K562 (cell line): ENCODE data around the gene TLCD5. TPM values are rescaled to one million over a fixed set of nuclear protein-coding genes. Genes with fewer than 3 reads are reported as not detected.

Experiments
- E2F3 ChIP-seq: fragments of 250-450 bp; sonication (Bioruptor Pico); IDR thresholded peaks from 2 replicates; pipeline ENCODE4 v1.4.0; 2020; ENCODE audit warnings: mild to moderate bottlenecking
- EHMT2 ChIP-seq: fragments of 450-650 bp; IDR thresholded peaks from 2 replicates; pipeline ENCODE4 v1.6.1; 2018; ENCODE audit warnings: antibody characterized with exemption
- ESRRA ChIP-seq: fragments of 450-650 bp; IDR thresholded peaks from 2 replicates; pipeline ENCODE4 v1.6.1; 2014; ENCODE audit warnings: low read depth, mild to moderate bottlenecking, moderate library complexity, borderline replicate concordance
- FOXM1 ChIP-seq, 2 experiments: fragments of 450-650 bp in 1 of 2; sonication (generic) in 1 of 2; formaldehyde crosslinking in 1 of 2; IDR thresholded peaks; 2 replicates each; pipeline versions ENCODE4 v1.6.1 to v1.9.0; 2017 to 2022; ENCODE audit warnings: low read depth in 2 of 2, mild to moderate bottlenecking in 2 of 2, missing genetic modification reagents in 1 of 2, moderate library complexity in 1 of 2
- FUS ChIP-seq: fragments of 200-400 bp; formaldehyde crosslinking; optimal IDR thresholded peaks from 2 replicates; pipeline ENCODE3; 2017; ENCODE audit warnings: low read depth, low read length
- HDAC2 ChIP-seq: fragments of 450-650 bp; IDR thresholded peaks from 2 replicates; pipeline ENCODE4 v1.6.1; 2016; ENCODE audit warnings: mild to moderate bottlenecking
- HOXB6 ChIP-seq: fragments of 250-450 bp; sonication (Bioruptor Pico); IDR thresholded peaks from 2 replicates; pipeline ENCODE4 v1.5.1; 2022; ENCODE audit warnings: mild to moderate bottlenecking, borderline replicate concordance
- MAFK ChIP-seq: IDR thresholded peaks from 2 replicates; pipeline ENCODE4 v1.6.1; 2011; ENCODE audit warnings: low read length, improper control_type of control experiment
- MTF1 ChIP-seq: fragments of 250-450 bp; sonication (Bioruptor Pico); IDR thresholded peaks from 2 replicates; pipeline ENCODE4 v1.9.0; 2021; ENCODE audit warnings: moderate library complexity, mild to moderate bottlenecking, inconsistent platforms, borderline replicate concordance
- PHB ChIP-seq: fragments of 250-450 bp; sonication (Bioruptor Pico); IDR thresholded peaks from 2 replicates; pipeline ENCODE4 v1.5.0; 2021
- TOE1 ChIP-seq, 2 experiments: fragments of 450-650 bp in 1 of 2; sonication (generic) in 1 of 2; formaldehyde crosslinking in 1 of 2; IDR thresholded peaks; 2 replicates each; pipeline versions ENCODE4 v1.7.1 to v1.8.0; 2016 to 2022; ENCODE audit warnings: borderline replicate concordance in 2 of 2, mild to moderate bottlenecking in 2 of 2, antibody characterized with exemption in 1 of 2, inconsistent platforms in 1 of 2, low read depth in 1 of 2, missing genetic modification reagents in 1 of 2, moderate library complexity in 1 of 2
- ZNF175 ChIP-seq: fragments of 200-800 bp; sonication (Bioruptor generic); IDR thresholded peaks from 2 replicates; pipeline ENCODE4 v1.6.1; 2016; ENCODE audit warnings: low read depth, mild to moderate bottlenecking, missing genetic modification characterization, missing compliant biosample characterization
- polyA plus RNA-seq, 8 experiments: library from polyadenylated mRNA; depleted of rRNA in 4 of 8; stranded (reverse) in 5 of 8; unstranded in 3 of 8; fragments of >200 nt; fragmentation: Nextera tagmentation in 2 of 8; fragmentation: Illumina TruSeq in 1 of 8; extraction: Ambion mirVana in 2 of 8; extraction: Trizol in 1 of 8; gene quantifications; 2 replicates each; pipeline versions ENCODE4 v1.2.1 to v1.2.3, GENCODE V29; 2011 to 2014; ENCODE audit warnings: inconsistent platforms in 1 of 8, missing spikeins in 1 of 8
- total RNA-seq, 7 experiments: library from RNA; depleted of rRNA in 6 of 7; stranded (reverse); fragments of >200 nt in 6 of 7; fragmentation: Illumina TruSeq in 2 of 7; extraction: Trizol in 2 of 7; gene quantifications; 2 replicates each; pipeline versions ENCODE4 v1.2.1 to v1.2.3, GENCODE V29; 2011 to 2021; ENCODE audit warnings: low replicate concordance in 1 of 7
- TF ChIP-seq, protein P1 (sequence below), 2 experiments: fragments of 450-650 bp; IDR thresholded peaks; 2 replicates each; pipeline ENCODE4 v1.6.1; 2018; ENCODE audit warnings: mild to moderate bottlenecking in 2 of 2, low read depth in 1 of 2; ENCODE audit not compliant: partially characterized antibody in 2 of 2
- TF ChIP-seq, protein P2 (sequence below): sonication (generic); formaldehyde crosslinking; IDR thresholded peaks from 2 replicates; pipeline ENCODE4 v1.8.1; 2022; ENCODE audit warnings: missing genetic modification reagents
- TF ChIP-seq, protein P3 (sequence below): sonication (generic); formaldehyde crosslinking; IDR thresholded peaks from 2 replicates; pipeline ENCODE4 v1.8.0; 2022; ENCODE audit warnings: mild to moderate bottlenecking, missing genetic modification reagents
- TF ChIP-seq, protein P4 (sequence below): fragments of 250-450 bp; sonication (Bioruptor Pico); IDR thresholded peaks from 2 replicates; pipeline ENCODE4 v1.9.0; 2021; ENCODE audit warnings: mild to moderate bottlenecking, inconsistent platforms
- TF ChIP-seq, protein P5 (sequence below): fragments of 450-650 bp; IDR thresholded peaks from 2 replicates; pipeline ENCODE4 v1.6.1; 2016; ENCODE audit warnings: antibody characterized with exemption

TLCD5 gene
- total and polyA plus RNA-seq, 9 of the 15 experiments (the other 6 are each of a cell fraction or from before 2014, with no cell fraction given): 0.94 to 5.1 (median 1.6) TPM

DNA sequence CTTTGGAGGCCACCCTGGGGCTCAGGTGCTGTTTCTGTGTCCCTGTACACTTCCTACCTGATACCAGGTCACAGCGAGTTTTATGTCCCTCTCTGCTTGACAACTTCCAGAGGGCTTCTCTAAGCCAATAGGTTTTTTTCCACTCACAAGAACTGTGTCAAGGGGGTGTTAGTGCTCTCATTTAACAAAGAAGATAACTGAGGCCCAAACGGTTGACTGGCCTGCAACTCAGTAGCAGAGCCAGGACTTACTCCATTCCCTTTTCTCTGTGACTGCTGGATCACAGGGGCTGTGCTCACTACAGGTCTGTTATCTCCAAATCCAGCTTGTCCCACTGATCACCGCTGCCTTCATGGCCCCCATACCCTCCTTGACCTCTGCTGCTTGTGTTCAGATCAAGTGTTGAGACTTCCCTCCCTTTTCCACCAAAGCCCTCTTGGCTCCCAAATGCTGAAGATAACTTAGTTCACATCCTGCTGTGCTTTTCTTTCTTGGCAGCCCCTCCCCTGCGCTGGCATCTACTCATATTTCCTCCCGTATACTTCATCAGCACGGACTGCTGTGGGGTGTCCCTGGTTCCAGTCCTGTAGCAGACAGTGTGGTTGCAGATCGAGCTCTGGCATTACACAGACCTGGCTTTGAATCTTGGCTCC lies 43.8 kb upstream of the TLCD5 start (continued):
- TF ChIP-seq, protein P1, sequence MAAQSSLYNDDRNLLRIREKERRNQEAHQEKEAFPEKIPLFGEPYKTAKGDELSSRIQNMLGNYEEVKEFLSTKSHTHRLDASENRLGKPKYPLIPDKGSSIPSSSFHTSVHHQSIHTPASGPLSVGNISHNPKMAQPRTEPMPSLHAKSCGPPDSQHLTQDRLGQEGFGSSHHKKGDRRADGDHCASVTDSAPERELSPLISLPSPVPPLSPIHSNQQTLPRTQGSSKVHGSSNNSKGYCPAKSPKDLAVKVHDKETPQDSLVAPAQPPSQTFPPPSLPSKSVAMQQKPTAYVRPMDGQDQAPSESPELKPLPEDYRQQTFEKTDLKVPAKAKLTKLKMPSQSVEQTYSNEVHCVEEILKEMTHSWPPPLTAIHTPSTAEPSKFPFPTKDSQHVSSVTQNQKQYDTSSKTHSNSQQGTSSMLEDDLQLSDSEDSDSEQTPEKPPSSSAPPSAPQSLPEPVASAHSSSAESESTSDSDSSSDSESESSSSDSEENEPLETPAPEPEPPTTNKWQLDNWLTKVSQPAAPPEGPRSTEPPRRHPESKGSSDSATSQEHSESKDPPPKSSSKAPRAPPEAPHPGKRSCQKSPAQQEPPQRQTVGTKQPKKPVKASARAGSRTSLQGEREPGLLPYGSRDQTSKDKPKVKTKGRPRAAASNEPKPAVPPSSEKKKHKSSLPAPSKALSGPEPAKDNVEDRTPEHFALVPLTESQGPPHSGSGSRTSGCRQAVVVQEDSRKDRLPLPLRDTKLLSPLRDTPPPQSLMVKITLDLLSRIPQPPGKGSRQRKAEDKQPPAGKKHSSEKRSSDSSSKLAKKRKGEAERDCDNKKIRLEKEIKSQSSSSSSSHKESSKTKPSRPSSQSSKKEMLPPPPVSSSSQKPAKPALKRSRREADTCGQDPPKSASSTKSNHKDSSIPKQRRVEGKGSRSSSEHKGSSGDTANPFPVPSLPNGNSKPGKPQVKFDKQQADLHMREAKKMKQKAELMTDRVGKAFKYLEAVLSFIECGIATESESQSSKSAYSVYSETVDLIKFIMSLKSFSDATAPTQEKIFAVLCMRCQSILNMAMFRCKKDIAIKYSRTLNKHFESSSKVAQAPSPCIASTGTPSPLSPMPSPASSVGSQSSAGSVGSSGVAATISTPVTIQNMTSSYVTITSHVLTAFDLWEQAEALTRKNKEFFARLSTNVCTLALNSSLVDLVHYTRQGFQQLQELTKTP (IDR thresholded peaks at IDR 0.05; ENCODE audit: low read depth in 1 of 2, partially characterized antibody in 2 of 2): no peak
- TF ChIP-seq E2F3: no peak
- peak; percentile 34; the same call in 1 of the 2 replicates for TF ChIP-seq FOXM1 (IDR thresholded peaks at IDR 0.05; ENCODE audit: low read depth)
- no peak for TF ChIP-seq FOXM1 (CRISPR knock-in tag; IDR thresholded peaks at IDR 0.05; ENCODE audit: low read depth)
- TF ChIP-seq, protein P2, sequence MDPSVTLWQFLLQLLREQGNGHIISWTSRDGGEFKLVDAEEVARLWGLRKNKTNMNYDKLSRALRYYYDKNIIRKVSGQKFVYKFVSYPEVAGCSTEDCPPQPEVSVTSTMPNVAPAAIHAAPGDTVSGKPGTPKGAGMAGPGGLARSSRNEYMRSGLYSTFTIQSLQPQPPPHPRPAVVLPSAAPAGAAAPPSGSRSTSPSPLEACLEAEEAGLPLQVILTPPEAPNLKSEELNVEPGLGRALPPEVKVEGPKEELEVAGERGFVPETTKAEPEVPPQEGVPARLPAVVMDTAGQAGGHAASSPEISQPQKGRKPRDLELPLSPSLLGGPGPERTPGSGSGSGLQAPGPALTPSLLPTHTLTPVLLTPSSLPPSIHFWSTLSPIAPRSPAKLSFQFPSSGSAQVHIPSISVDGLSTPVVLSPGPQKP (CRISPR knock-in tag): no peak
- no peak for TF ChIP-seq PHB (CRISPR knock-in tag)
- TF ChIP-seq, protein P3, sequence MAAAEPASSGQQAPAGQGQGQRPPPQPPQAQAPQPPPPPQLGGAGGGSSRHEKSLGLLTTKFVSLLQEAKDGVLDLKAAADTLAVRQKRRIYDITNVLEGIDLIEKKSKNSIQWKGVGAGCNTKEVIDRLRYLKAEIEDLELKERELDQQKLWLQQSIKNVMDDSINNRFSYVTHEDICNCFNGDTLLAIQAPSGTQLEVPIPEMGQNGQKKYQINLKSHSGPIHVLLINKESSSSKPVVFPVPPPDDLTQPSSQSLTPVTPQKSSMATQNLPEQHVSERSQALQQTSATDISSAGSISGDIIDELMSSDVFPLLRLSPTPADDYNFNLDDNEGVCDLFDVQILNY (CRISPR knock-in tag): no peak
- no peak for TF ChIP-seq MTF1 (CRISPR knock-in tag)
- no peak for TF ChIP-seq FUS
- TF ChIP-seq ESRRA: peak; percentile 51; the same call in 1 of the 2 replicates
- TF ChIP-seq HDAC2: peak; percentile 73
- TF ChIP-seq, protein P4, sequence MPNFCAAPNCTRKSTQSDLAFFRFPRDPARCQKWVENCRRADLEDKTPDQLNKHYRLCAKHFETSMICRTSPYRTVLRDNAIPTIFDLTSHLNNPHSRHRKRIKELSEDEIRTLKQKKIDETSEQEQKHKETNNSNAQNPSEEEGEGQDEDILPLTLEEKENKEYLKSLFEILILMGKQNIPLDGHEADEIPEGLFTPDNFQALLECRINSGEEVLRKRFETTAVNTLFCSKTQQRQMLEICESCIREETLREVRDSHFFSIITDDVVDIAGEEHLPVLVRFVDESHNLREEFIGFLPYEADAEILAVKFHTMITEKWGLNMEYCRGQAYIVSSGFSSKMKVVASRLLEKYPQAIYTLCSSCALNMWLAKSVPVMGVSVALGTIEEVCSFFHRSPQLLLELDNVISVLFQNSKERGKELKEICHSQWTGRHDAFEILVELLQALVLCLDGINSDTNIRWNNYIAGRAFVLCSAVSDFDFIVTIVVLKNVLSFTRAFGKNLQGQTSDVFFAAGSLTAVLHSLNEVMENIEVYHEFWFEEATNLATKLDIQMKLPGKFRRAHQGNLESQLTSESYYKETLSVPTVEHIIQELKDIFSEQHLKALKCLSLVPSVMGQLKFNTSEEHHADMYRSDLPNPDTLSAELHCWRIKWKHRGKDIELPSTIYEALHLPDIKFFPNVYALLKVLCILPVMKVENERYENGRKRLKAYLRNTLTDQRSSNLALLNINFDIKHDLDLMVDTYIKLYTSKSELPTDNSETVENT (CRISPR knock-in tag): no peak
- no peak for TF ChIP-seq MAFK
- TF ChIP-seq HOXB6 (CRISPR knock-in tag): no peak
- TF ChIP-seq, protein P5, sequence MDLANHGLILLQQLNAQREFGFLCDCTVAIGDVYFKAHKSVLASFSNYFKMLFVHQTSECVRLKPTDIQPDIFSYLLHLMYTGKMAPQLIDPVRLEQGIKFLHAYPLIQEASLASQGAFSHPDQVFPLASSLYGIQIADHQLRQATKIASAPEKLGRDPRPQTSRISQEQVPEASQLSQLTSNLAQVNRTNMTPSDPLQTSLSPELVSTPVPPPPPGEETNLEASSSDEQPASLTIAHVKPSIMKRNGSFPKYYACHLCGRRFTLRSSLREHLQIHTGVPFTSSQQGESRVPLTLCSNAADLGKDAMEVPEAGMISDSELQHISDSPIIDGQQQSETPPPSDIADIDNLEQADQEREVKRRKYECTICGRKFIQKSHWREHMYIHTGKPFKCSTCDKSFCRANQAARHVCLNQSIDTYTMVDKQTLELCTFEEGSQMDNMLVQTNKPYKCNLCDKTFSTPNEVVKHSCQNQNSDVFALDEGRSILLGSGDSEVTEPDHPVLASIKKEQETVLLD: peak; percentile 89
- TF ChIP-seq EHMT2: peak; percentile 52; the same call in 1 of the 2 replicates
- no peak for TF ChIP-seq ZNF175 (CRISPR knock-in tag)
- no peak for TF ChIP-seq TOE1 (IDR thresholded peaks at IDR 0.05; ENCODE audit: borderline replicate concordance)
- no peak for TF ChIP-seq TOE1 (CRISPR knock-in tag; IDR thresholded peaks at IDR 0.05; ENCODE audit: borderline replicate concordance, low read depth)
